ENCODE data around the gene ZC3H4. TPM values are rescaled to one million over a fixed set of nuclear protein-coding genes. Genes with fewer than 3 reads are reported as not detected.
"Not testable (repeated sequence)": the region's sequence is repeated elsewhere in the genome, so short reads cannot be mapped to it uniquely, and the experiment has no call there.

ZC3H4 gene
- total and polyA plus RNA-seq, 11 donors: 9.6 to 35.0 (median 22.9) TPM

DNA sequence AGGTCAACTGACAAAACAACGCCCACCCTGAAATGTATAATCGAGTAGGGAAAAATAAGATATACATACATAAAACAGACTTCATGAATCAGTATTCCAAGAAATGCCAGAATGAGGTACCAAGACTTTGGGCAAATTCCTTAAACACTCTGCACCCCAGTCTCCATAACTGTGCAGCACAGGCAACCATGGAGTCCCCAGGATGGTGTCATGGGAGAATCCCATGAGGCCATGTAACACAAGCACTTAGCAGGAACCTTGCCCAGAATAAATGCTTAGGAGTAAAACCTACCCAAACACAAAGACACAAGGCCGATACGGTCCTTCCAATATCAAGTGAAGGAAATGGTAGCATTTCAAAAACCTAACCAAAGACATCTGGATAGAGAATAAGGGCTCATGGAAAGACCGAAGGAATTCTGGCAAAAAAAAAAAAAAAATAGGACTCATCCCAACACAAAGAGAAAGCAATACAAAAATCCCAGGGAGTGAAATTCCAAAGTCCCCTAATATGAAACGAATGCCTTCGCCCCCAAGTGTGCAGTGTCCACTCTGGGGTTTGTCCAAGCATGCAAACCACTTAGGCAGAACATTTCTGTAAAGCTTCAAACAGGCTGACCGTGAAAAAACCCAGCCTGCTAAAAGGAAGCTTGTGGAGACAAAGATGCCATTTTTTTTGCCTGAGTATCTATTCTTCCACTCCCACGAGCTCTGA lies 11.1 kb downstream of the ZC3H4 start:
- TF ChIP-seq POLR2A (IDR thresholded peaks at IDR 0.05) (no peak), CTCF (IDR thresholded peaks at IDR 0.05) (no peak)
- DNase-seq: no peak
- peaks cover 0 to 8% (median 0%) of the 10 kb centered on the region in 9 donors for H3K36me3 ChIP-seq
- 66 to 76% (median 72%) methylated on average over 9 of the region's 9 CpGs for WGBS, 4 donors
- peaks cover 12 to 76% (median 57%) of the 10 kb centered on the region in 12 donors for H3K4me1 ChIP-seq
- ATAC-seq: no peak
- H3K27ac ChIP-seq: peak overlapping the region in 2 of 12 donors; percentile 10 to 13
- intact Hi-C loops (cut with DNase I): loop anchor here in 1 of 10 donors (10.0 kb wide), 1 partner anchor 238 kb away; the partner anchor contains the start of gene ARHGAP35
- no peaks in the 10 kb centered on the region for H3K27me3 ChIP-seq
- H3K4me3 ChIP-seq: no peak overlapping the region
- H3K9me3 ChIP-seq: no peaks in the 10 kb centered on the region

GRCh38 chr19:47101116-47101515 lies 12.5 kb downstream of the ZC3H4 start:
- not testable (repeated sequence) for H3K27ac ChIP-seq, H3K9me3 ChIP-seq, DNase-seq, H3K27me3 ChIP-seq, H3K4me3 ChIP-seq, ATAC-seq
- 95 to 98% (median 97%) methylated on average over 4 of the region's 4 CpGs for WGBS, 4 donors
- intact Hi-C loops (cut with DNase I): loop anchor here in 1 of 10 donors (10.0 kb wide), 1 partner anchor 236 kb away; the partner anchor contains the start of gene ARHGAP35
- Histone ChIP-seq H3K4me1 (peaks cover 0 to 76% (median 56%) of the 10 kb centered on the region in 12 donors), H3K36me3 (peaks cover 0 to 13% (median 0%) of the 10 kb centered on the region in 9 donors)

GRCh38 chr19:47100290-47100689 lies 13.3 kb downstream of the ZC3H4 start:
- Histone ChIP-seq H3K4me1 (peaks cover 0 to 76% (median 59%) of the 10 kb centered on the region in 12 donors), H3K9me3 (no peaks in the 10 kb centered on the region), H3K4me3 (no peak overlapping the region), H3K27ac (no peak overlapping the region), H3K27me3 (no peaks in the 10 kb centered on the region), H3K36me3 (peaks cover 0 to 13% (median 0%) of the 10 kb centered on the region in 9 donors)
- ATAC-seq (no peak), DNase-seq (peak in 1 of 5 donors; percentile 8)
- 95 to 98% (median 95%) methylated on average over 5 of the region's 5 CpGs for WGBS, 4 donors
- TF ChIP-seq CTCF (IDR thresholded peaks at IDR 0.05) (no peak), POLR2A (IDR thresholded peaks at IDR 0.05) (no peak)
- intact Hi-C loops (cut with DNase I): loop anchor here in 1 of 10 donors (10.0 kb wide), 1 partner anchor 235 kb away; the partner anchor contains the start of gene ARHGAP35

GRCh38 chr19:47099576-47100050 lies 14.0 kb downstream of the ZC3H4 start:
- no peaks in the 10 kb centered on the region for H3K9me3 ChIP-seq
- H3K27ac ChIP-seq: no peak overlapping the region
- WGBS, 4 donors: 77 to 85% (median 85%) methylated on average over 6 of the region's 6 CpGs
- peak in 1 of 5 donors; percentile 10 for DNase-seq
- TF ChIP-seq CTCF (IDR thresholded peaks at IDR 0.05): no peak
- TF ChIP-seq POLR2A (IDR thresholded peaks at IDR 0.05): no peak
- intact Hi-C loops (cut with DNase I): loop anchor here in 1 of 10 donors (10.0 kb wide), 1 partner anchor 235 kb away; the partner anchor contains the start of gene ARHGAP35
- H3K36me3 ChIP-seq: peaks cover 0 to 11% (median 0%) of the 10 kb centered on the region in 9 donors
- no peak for ATAC-seq
- H3K4me1 ChIP-seq: peaks cover 0 to 75% (median 63%) of the 10 kb centered on the region in 12 donors
- no peak overlapping the region for H3K4me3 ChIP-seq
- no peaks in the 10 kb centered on the region for H3K27me3 ChIP-seq

All from heart left ventricle (tissue), 16 donors.